AML-193 (cell line): ENCODE data around the gene BPIFA1.

Experiments used
- DNase-seq, 2 experiments: peaks; one replicate each; lab custom pipeline; 2025; lab: John Stamatoyannopoulos, UW

BPIFA1 gene

GRCh38 chr20:33279261-33279910 lies 43.6 kb downstream of the BPIFA1 start:
- no peak for DNase-seq

GRCh38 chr20:33280000-33280680 lies 44.3 kb downstream of the BPIFA1 start:
- DNase-seq = no peak

- DNase-seq = no peak
These were observed 45.0 kb downstream of the BPIFA1 start for GRCh38 chr20:33280775-33281174.

GRCh38 chr20:33281550-33282146 lies 45.9 kb downstream of the BPIFA1 start:
- no peak for DNase-seq

GRCh38 chr20:33282196-33282934 lies 46.6 kb downstream of the BPIFA1 start:
- DNase-seq = no peak

GRCh38 chr20:33282991-33283555 lies 47.3 kb downstream of the BPIFA1 start, which contains the start of gene BPIFB1:
TSS of gene BPIFB1 (plus strand) at chr20:33283214. CDS start at chr20:33286074, 2,860 bp downstream.
- DNase-seq = no peak

- no peak for DNase-seq
These were observed 48.5 kb downstream of the BPIFA1 start for GRCh38 chr20:33284284-33284683.

GRCh38 chr20:33284937-33285336 lies 49.1 kb downstream of the BPIFA1 start:
- no peak for DNase-seq

- DNase-seq = no peak
These were observed 50.2 kb downstream of the BPIFA1 start for GRCh38 chr20:33285861-33286495.

- no peak for DNase-seq
These were observed 52.1 kb downstream of the BPIFA1 start for GRCh38 chr20:33287884-33288283.

- no peak for DNase-seq
These were observed 55.1 kb downstream of the BPIFA1 start for GRCh38 chr20:33290852-33291251.

- DNase-seq = no peak
These were observed 55.6 kb downstream of the BPIFA1 start for GRCh38 chr20:33291416-33291815.

- DNase-seq = peak; percentile 10 to 38
These were observed 56.1 kb downstream of the BPIFA1 start for GRCh38 chr20:33291830-33292355.
